GM19455 (cell line): ENCODE results near the gene PFKFB3.
"Not testable (repeated sequence)": the region's sequence is repeated elsewhere in the genome, so short reads cannot be mapped to it uniquely, and the experiment has no call there.

Experiments
- ATAC-seq: cut with Tn5 transposase; IDR thresholded peaks from one replicate; pipeline ENCODE4 v1.9.1; 2021; ENCODE audit not compliant: unreplicated experiment

PFKFB3 gene

GRCh38 chr10:6270951-6271350 lies 68.2 kb downstream of the PFKFB3 start:
- ATAC-seq = no peak

- ATAC-seq = no peak
Observed at GRCh38 chr10:6271663-6272062, 68.9 kb downstream of the PFKFB3 start.

- ATAC-seq = no peak
Observed at GRCh38 chr10:6272126-6272525, 69.4 kb downstream of the PFKFB3 start.

- no peak for ATAC-seq
Observed at GRCh38 chr10:6273351-6273750, 70.6 kb downstream of the PFKFB3 start.

- ATAC-seq = no peak
Observed at GRCh38 chr10:6274040-6274439, 71.3 kb downstream of the PFKFB3 start.

- no peak for ATAC-seq
Observed at GRCh38 chr10:6274484-6274883, 71.8 kb downstream of the PFKFB3 start.

- peak; percentile 84 for ATAC-seq
Observed at GRCh38 chr10:6275022-6275997, 72.6 kb downstream of the PFKFB3 start.

- no peak for ATAC-seq
Observed at GRCh38 chr10:6276356-6276755, 73.6 kb downstream of the PFKFB3 start.

- ATAC-seq = no peak
Observed at GRCh38 chr10:6278519-6279120, 75.9 kb downstream of the PFKFB3 start.

- no peak for ATAC-seq
Observed at GRCh38 chr10:6279540-6280267, 77.0 kb downstream of the PFKFB3 start.

GRCh38 chr10:6280291-6280690 lies 77.6 kb downstream of the PFKFB3 start:
- ATAC-seq = no peak

- no peak for ATAC-seq
Observed at GRCh38 chr10:6282454-6282958, 79.8 kb downstream of the PFKFB3 start.

GRCh38 chr10:6283655-6284054 lies 80.9 kb downstream of the PFKFB3 start:
- no peak for ATAC-seq

GRCh38 chr10:6290621-6291020 lies 87.9 kb downstream of the PFKFB3 start:
- not testable (repeated sequence) for ATAC-seq

- ATAC-seq = no peak
Observed at GRCh38 chr10:6292741-6293151, 90.0 kb downstream of the PFKFB3 start.

GRCh38 chr10:6296425-6296824 lies 93.7 kb downstream of the PFKFB3 start:
- ATAC-seq = not testable (repeated sequence)

GRCh38 chr10:6296828-6297251 lies 94.1 kb downstream of the PFKFB3 start:
- ATAC-seq = no peak

- ATAC-seq = no peak
Observed at GRCh38 chr10:6297522-6297921, 94.8 kb downstream of the PFKFB3 start.

- ATAC-seq = no peak
Observed at GRCh38 chr10:6297951-6298381, 95.2 kb downstream of the PFKFB3 start.

GRCh38 chr10:6298428-6298827 lies 95.7 kb downstream of the PFKFB3 start:
- ATAC-seq = no peak

GRCh38 chr10:6299234-6299633 lies 96.5 kb downstream of the PFKFB3 start:
- ATAC-seq = no peak
